CD14-positive monocyte (primary cell): ENCODE data around the gene BRF1. TPM values are rescaled to one million over a fixed set of nuclear protein-coding genes. Genes with fewer than 3 reads are reported as not detected.
A peak's percentile ranks its signal among the peaks of the same experiment; 100 is the strongest.

ENCODE experiments used
- DNase-seq, 3 donors: peaks; one replicate each; pipeline ENCODE4 v3.0.0-alpha.2; 2011 to 2022
- H2AFZ ChIP-seq: 2 replicates; pipeline ENCODE4 v1.6.0; 2012; ENCODE audit warnings: mild to moderate bottlenecking, low read depth, low read length, inconsistent platforms; ENCODE audit not compliant: insufficient read depth, poor library complexity, severe bottlenecking
- H3K27ac ChIP-seq, 2 donors: 1 replicate in 1 of 2; 2 replicates in 1 of 2; pipeline ENCODE4 v1.5.1; 2012 to 2013; ENCODE audit warnings: low read length in 2 of 2, control low read depth in 1 of 2, inconsistent platforms in 1 of 2, low read depth in 1 of 2, mild to moderate bottlenecking in 1 of 2
- H3K27me3 ChIP-seq, 2 donors: one replicate each; pipeline versions ENCODE4 v1.6.0 to v1.6.1; 2011 to 2013; ENCODE audit warnings: low read length in 2 of 2; ENCODE audit not compliant: control insufficient read depth in 2 of 2, insufficient read depth in 2 of 2
- H3K36me3 ChIP-seq, 2 donors: replicated peaks in 1 of 2; 1 replicate in 1 of 2; 2 replicates in 1 of 2; pipeline versions ENCODE4 v1.5.1 to v1.6.1; 2012 to 2013; ENCODE audit warnings: low read length in 2 of 2, control low read depth in 1 of 2, inconsistent platforms in 1 of 2, mild to moderate bottlenecking in 1 of 2; ENCODE audit not compliant: insufficient read depth in 2 of 2, control insufficient read depth in 1 of 2
- H3K4me1 ChIP-seq, 2 donors: 1 replicate in 1 of 2; 2 replicates in 1 of 2; pipeline versions ENCODE4 v1.5.1 to v1.6.1; 2012 to 2013; ENCODE audit warnings: low read length in 2 of 2, control low read depth in 1 of 2, inconsistent platforms in 1 of 2, mild to moderate bottlenecking in 1 of 2, moderate library complexity in 1 of 2; ENCODE audit not compliant: insufficient read depth in 2 of 2, control insufficient read depth in 1 of 2
- H3K4me2 ChIP-seq: replicated peaks from 2 replicates; pipeline ENCODE3; 2012; ENCODE audit warnings: low read length, moderate library complexity, mild to moderate bottlenecking; ENCODE audit not compliant: poor library complexity, severe bottlenecking; ENCODE audit errors: extremely low read depth
- H3K4me3 ChIP-seq, 3 experiments: fragments of 200-600 bp in 1 of 3; sonication (generic) in 1 of 3; replicated peaks in 1 of 3; 1 replicate in 2 of 3; 2 replicates in 1 of 3; pipeline ENCODE4 v1.5.1; 2011 to 2013; ENCODE audit warnings: low read length in 3 of 3, mild to moderate bottlenecking in 3 of 3, control low read depth in 2 of 3, low read depth in 2 of 3, inconsistent platforms in 1 of 3, moderate library complexity in 1 of 3
- H3K79me2 ChIP-seq: 2 replicates; pipeline ENCODE4 v1.6.0; 2012; ENCODE audit warnings: mild to moderate bottlenecking, control low read depth, inconsistent platforms, low read length, moderate library complexity; ENCODE audit not compliant: insufficient read depth
- H3K9ac ChIP-seq: 2 replicates; pipeline ENCODE4 v1.6.0; 2017; ENCODE audit warnings: low read length, mild to moderate bottlenecking; ENCODE audit not compliant: insufficient read depth, poor library complexity, severe bottlenecking
- H3K9me3 ChIP-seq, 2 donors: replicated peaks in 1 of 2; 1 replicate in 1 of 2; 2 replicates in 1 of 2; pipeline versions ENCODE4 v1.5.1 to v1.6.1; 2012 to 2013; ENCODE audit warnings: low read length in 2 of 2, control low read depth in 1 of 2; ENCODE audit not compliant: control insufficient read depth in 1 of 2, insufficient read depth in 1 of 2
- H4K20me1 ChIP-seq: 2 replicates; pipeline ENCODE4 v1.6.0; 2012; ENCODE audit warnings: mild to moderate bottlenecking, low read length, control low read depth, moderate library complexity; ENCODE audit not compliant: insufficient read depth
- H3K27ac Mint-ChIP-seq, 7 donors: one replicate each; pipeline ENCODE4 v1.8.0; 2020; ENCODE audit warnings: mild to moderate bottlenecking in 7 of 7, mixed read lengths in 7 of 7, moderate library complexity in 6 of 7, inconsistent platforms in 2 of 7
- H3K27me3 Mint-ChIP-seq, 3 donors: one replicate each; pipeline ENCODE4 v1.8.0; 2021 to 2022; ENCODE audit warnings: low read depth in 3 of 3, mild to moderate bottlenecking in 3 of 3, mixed read lengths in 3 of 3, moderate library complexity in 3 of 3, inconsistent platforms in 1 of 3
- H3K36me3 Mint-ChIP-seq, 2 donors: one replicate each; pipeline ENCODE4 v1.8.0; 2020; ENCODE audit warnings: mixed read lengths in 2 of 2, inconsistent platforms in 1 of 2, mild to moderate bottlenecking in 1 of 2
- H3K4me1 Mint-ChIP-seq: one replicate; pipeline ENCODE4 v1.8.0; 2020; ENCODE audit warnings: mild to moderate bottlenecking, mixed read lengths
- H3K4me3 Mint-ChIP-seq, 2 donors: one replicate each; pipeline ENCODE4 v1.8.0; 2020; ENCODE audit warnings: mild to moderate bottlenecking in 2 of 2, mixed read lengths in 2 of 2, moderate library complexity in 1 of 2
- H3K9me3 Mint-ChIP-seq, 7 donors: one replicate each; pipeline ENCODE4 v1.8.0; 2020 to 2022; ENCODE audit warnings: mixed read lengths in 7 of 7, mild to moderate bottlenecking in 6 of 7, moderate library complexity in 6 of 7, inconsistent platforms in 2 of 7
- WGBS: methylation state at CpG from one replicate; pipeline ENCODE4 v1.1.5; 2013; ENCODE audit warnings: missing lambda C conversion rate; ENCODE audit not compliant: insufficient coverage; 5-methylcytosine and 5-hydroxymethylcytosine counted together
- intact Hi-C, 2 donors: fragments of 100-400 bp; cut with micrococcal nuclease; formaldehyde crosslinking; loops; one replicate each; pipeline versions ENCODE4 v1.15.0 to v1.15.1; 2023
- polyA plus RNA-seq, 3 donors: library from polyadenylated mRNA; depleted of rRNA in 1 of 3; unstranded in 2 of 3; stranded (reverse) in 1 of 3; fragments of 300-500 nt in 2 of 3; fragments of >200 nt in 1 of 3; fragmentation: Illumina TruSeq in 2 of 3; gene quantifications; 1 replicate in 2 of 3; 2 replicates in 1 of 3; pipeline ENCODE4 v1.2.3, GENCODE V29; 2012 to 2021
- TF ChIP-seq, protein P1 (sequence below): fragments of 200-600 bp; IDR thresholded peaks from one replicate; pipeline ENCODE4 v1.8.0; 2022; ENCODE audit warnings: antibody characterized with exemption, mild to moderate bottlenecking

The BRF1 gene
- polyA plus RNA-seq, 3 donors = 2.3 to 20.5 (median 2.5) TPM

DNA sequence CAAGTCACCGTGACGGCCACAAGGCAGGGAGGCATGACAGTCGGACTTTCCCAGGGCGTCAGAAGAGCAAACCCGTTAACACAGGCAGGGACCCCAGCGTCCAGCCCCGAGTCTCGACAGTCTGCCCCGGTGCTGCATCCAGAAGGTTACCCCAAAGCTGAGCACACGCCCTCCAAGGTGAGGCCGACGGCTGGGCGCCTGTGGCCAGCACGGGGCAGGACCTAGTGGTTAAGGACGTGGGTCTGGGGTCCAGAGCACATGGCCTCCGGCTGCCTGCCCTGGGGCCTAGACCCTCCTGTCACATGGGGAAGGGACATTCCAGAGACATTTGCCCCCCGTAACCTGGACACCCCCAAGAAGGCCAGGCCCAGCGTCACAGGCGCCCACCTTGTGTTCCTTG lies 82.2 kb downstream of the BRF1 start:
- Histone ChIP-seq H3K4me2 (no peak overlapping the region), H4K20me1 (peaks cover 3% of the 10 kb centered on the region), H3K4me3 (no peak overlapping the region), H3K27me3 (no peaks in the 10 kb centered on the region), H3K9ac (no peak overlapping the region), H3K4me1 (no peaks in the 10 kb centered on the region), H3K27ac (no peak overlapping the region), H2AFZ (no peak overlapping the region), H3K79me2 (no peaks in the 10 kb centered on the region), H3K36me3 (peaks cover 69 to 98% of the 10 kb centered on the region in 2 donors), H3K9me3 (peaks cover 0 to 3% of the 10 kb centered on the region in 2 donors)
- WGBS = 94% methylated on average over 18 of the region's 19 CpGs
- Mint-ChIP-seq H3K27ac (peak overlapping the region in 4 of 7 donors; percentile 31 to 63 (median 51)), H3K9me3 (peaks cover 0 to 7% (median 2%) of the 10 kb centered on the region in 7 donors), H3K4me1 (no peaks in the 10 kb centered on the region), H3K4me3 (peak overlapping the region in 1 of 2 donors; percentile 18), H3K36me3 (peaks cover 57 to 82% of the 10 kb centered on the region in 2 donors), H3K27me3 (peaks cover 0 to 2% (median 0%) of the 10 kb centered on the region in 3 donors)
- intact Hi-C loops = no loop called here
- TF ChIP-seq, protein P1, sequence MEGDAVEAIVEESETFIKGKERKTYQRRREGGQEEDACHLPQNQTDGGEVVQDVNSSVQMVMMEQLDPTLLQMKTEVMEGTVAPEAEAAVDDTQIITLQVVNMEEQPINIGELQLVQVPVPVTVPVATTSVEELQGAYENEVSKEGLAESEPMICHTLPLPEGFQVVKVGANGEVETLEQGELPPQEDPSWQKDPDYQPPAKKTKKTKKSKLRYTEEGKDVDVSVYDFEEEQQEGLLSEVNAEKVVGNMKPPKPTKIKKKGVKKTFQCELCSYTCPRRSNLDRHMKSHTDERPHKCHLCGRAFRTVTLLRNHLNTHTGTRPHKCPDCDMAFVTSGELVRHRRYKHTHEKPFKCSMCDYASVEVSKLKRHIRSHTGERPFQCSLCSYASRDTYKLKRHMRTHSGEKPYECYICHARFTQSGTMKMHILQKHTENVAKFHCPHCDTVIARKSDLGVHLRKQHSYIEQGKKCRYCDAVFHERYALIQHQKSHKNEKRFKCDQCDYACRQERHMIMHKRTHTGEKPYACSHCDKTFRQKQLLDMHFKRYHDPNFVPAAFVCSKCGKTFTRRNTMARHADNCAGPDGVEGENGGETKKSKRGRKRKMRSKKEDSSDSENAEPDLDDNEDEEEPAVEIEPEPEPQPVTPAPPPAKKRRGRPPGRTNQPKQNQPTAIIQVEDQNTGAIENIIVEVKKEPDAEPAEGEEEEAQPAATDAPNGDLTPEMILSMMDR = no peak
- no peak for DNase-seq

DNA sequence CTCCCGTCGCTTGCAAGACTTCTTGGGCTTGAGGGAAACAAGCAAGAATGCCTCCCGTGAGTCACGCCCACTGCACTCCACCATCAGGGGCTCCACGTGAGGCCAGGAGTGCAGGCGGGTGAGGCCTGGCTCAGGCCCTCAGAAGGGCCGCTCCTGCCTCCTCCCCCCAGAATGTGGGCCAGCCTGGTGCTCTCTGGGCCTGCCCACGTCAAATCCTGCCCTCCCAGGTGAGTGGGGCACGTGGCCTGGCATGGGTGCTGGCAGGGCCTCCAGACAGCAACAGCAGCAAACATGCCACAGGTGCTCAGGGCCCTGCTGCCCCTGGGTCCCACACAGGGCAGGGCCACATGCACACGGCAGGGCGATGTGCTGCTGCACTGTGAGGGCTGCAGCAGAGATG lies 83.0 kb downstream of the BRF1 start:
- H3K27me3 Mint-ChIP-seq = peaks cover 0 to 2% (median 0%) of the 10 kb centered on the region in 3 donors
- H3K27ac Mint-ChIP-seq = peak overlapping the region in 1 of 7 donors; percentile 64
- H3K4me1 Mint-ChIP-seq = no peaks in the 10 kb centered on the region
- Histone ChIP-seq H3K27me3 (no peaks in the 10 kb centered on the region), H3K27ac (no peak overlapping the region), H3K9ac (no peak overlapping the region), H3K4me1 (no peaks in the 10 kb centered on the region), H3K9me3 (peaks cover 0 to 3% of the 10 kb centered on the region in 2 donors), H3K79me2 (no peaks in the 10 kb centered on the region), H3K36me3 (peaks cover 72 to 98% of the 10 kb centered on the region in 2 donors), H3K4me3 (no peak overlapping the region), H3K4me2 (no peak overlapping the region), H4K20me1 (peaks cover 3% of the 10 kb centered on the region), H2AFZ (no peak overlapping the region)
- TF ChIP-seq, protein P1 = no peak
- H3K4me3 Mint-ChIP-seq = no peak overlapping the region
- H3K9me3 Mint-ChIP-seq = peaks cover 0 to 7% (median 2%) of the 10 kb centered on the region in 7 donors
- WGBS = over 99% methylated on average over 11 of the region's 11 CpGs
- DNase-seq = no peak
- H3K36me3 Mint-ChIP-seq = peaks cover 52 to 80% of the 10 kb centered on the region in 2 donors
- intact Hi-C loops = no loop called here
